Right atrium auricular region (tissue), 2 donors: ENCODE data around the gene EPOP. TPM values are rescaled to one million over a fixed set of nuclear protein-coding genes. Genes with fewer than 3 reads are reported as not detected.

Source experiments
- DNase-seq: peaks from one replicate; pipeline ENCODE4 v3.0.0-alpha.2; 2019; ENCODE audit warnings: low spot score
- H3K27ac ChIP-seq, 2 donors: fragments of 200-600 bp; sonication (generic); 1 replicate in 1 of 2; 2 replicates in 1 of 2; pipeline ENCODE4 v1.5.1; 2016 to 2019
- H3K27me3 ChIP-seq, 2 donors: fragments of 200-600 bp; sonication (generic); one replicate each; pipeline versions ENCODE4 v1.5.1 to v1.6.0; 2017 to 2019
- H3K36me3 ChIP-seq: fragments of 200-600 bp; sonication (generic); one replicate; pipeline ENCODE4 v1.5.1; 2016
- H3K4me1 ChIP-seq, 2 donors: fragments of 200-600 bp; sonication (generic); one replicate each; pipeline versions ENCODE4 v1.5.1 to v1.6.0; 2017 to 2019
- H3K4me3 ChIP-seq, 2 donors: fragments of 200-600 bp; sonication (generic); 1 replicate in 1 of 2; 2 replicates in 1 of 2; pipeline ENCODE4 v1.5.1; 2017 to 2019; ENCODE audit warnings: mild to moderate bottlenecking in 1 of 2, moderate library complexity in 1 of 2
- H3K9me3 ChIP-seq, 2 donors: fragments of 200-600 bp; sonication (generic); one replicate each; pipeline ENCODE4 v1.5.1; 2019
- CTCF ChIP-seq, 2 donors: fragments of 200-600 bp; sonication (generic); IDR thresholded peaks; one replicate each; pipeline ENCODE4 v1.5.1; 2019; ENCODE audit warnings: antibody characterized with exemption in 2 of 2
- total RNA-seq, 2 donors: library from RNA; depleted of rRNA; stranded (reverse); fragments of >200 nt; gene quantifications; one replicate each; pipeline ENCODE4 v1.1.0, GENCODE V29; 2016

EPOP gene
- total RNA-seq, 2 donors from 2014 or later: 0.70 to 3.1 TPM

GRCh38 chr17:38707678-38708351 lies 33.1 kb upstream of the EPOP start:
- no peak for DNase-seq
- TF ChIP-seq CTCF (IDR thresholded peaks at IDR 0.05): no peak
- Histone ChIP-seq H3K27me3 (no peaks in the 10 kb centered on the region), H3K9me3 (no peaks in the 10 kb centered on the region), H3K4me1 (peaks cover 0 to 65% of the 10 kb centered on the region in 2 donors), H3K36me3 (peaks cover 39% of the 10 kb centered on the region), H3K27ac (peak overlapping the region in 1 of 2 donors; percentile 93), H3K4me3 (no peak overlapping the region)

- H3K36me3 ChIP-seq: peaks cover 27% of the 10 kb centered on the region
- no peak for DNase-seq
- H3K4me1 ChIP-seq: peaks cover 0 to 59% of the 10 kb centered on the region in 2 donors
- H3K27me3 ChIP-seq: no peaks in the 10 kb centered on the region
- peak overlapping the region; percentile 93 to 95 for H3K27ac ChIP-seq
- TF ChIP-seq CTCF (IDR thresholded peaks at IDR 0.05): no peak
- peak overlapping the region; percentile 71 to 93 for H3K4me3 ChIP-seq
- no peaks in the 10 kb centered on the region for H3K9me3 ChIP-seq
Measured at GRCh38 chr17:38706505-38707216, 31.9 kb upstream of the EPOP start.

DNA sequence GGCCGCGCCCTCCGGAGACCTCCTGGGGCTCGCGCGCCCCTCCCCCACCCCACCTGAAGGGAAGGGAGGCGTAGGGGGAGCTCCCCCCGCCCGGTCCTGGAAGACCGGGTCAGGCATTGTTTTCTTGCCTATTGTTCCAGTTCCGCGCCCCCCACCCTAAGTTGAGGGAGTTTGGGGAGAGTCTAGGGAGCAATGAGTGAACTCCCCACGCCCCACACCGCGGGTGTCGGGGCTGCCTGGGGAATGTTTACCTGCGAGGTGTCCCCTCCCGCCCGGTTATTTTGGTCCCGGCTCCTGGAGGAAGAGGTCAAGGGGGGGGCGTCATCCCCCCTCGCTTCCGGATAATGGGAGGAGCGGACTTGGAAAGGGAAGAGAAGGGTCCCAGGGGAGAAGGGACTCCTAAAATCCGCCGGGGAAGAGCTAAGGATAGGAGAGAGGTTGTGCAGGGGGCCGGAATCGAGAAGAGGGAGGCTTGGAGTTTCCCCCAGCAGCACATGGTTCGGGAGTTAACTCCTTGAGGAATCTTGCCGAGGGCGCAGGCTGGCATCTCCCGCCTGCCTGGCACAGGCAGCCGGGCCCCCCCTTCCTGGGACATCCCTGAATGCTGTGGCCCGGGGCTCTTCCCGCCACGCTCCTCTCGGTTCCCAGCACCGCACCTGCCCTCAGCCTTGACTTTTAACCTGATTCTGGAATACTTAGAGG lies 31.2 kb upstream of the EPOP start:
- no peak for TF ChIP-seq CTCF (IDR thresholded peaks at IDR 0.05)
- peak; percentile 66 for DNase-seq

GRCh38 chr17:38705523-38705802 lies 30.7 kb upstream of the EPOP start:
- Histone ChIP-seq H3K4me3 (peak overlapping the region; percentile 71 to 93), H3K27me3 (no peaks in the 10 kb centered on the region), H3K4me1 (peaks cover 0 to 55% of the 10 kb centered on the region in 2 donors), H3K9me3 (no peaks in the 10 kb centered on the region), H3K27ac (peak overlapping the region; percentile 93 to 95), H3K36me3 (peaks cover 20% of the 10 kb centered on the region)
- DNase-seq: no peak
- TF ChIP-seq CTCF (IDR thresholded peaks at IDR 0.05): no peak

More for the DNA sequence above, 31.2 kb upstream of the EPOP start:
- H3K36me3 ChIP-seq: peaks cover 20% of the 10 kb centered on the region
- H3K27ac ChIP-seq: peak overlapping the region; percentile 93 to 95
- peak overlapping the region; percentile 71 to 93 for H3K4me3 ChIP-seq
- peaks cover 0 to 59% of the 10 kb centered on the region in 2 donors for H3K4me1 ChIP-seq
- no peaks in the 10 kb centered on the region for H3K27me3 ChIP-seq
- no peaks in the 10 kb centered on the region for H3K9me3 ChIP-seq

GRCh38 chr17:38704606-38705522 lies 30.1 kb upstream of the EPOP start, which contains the start of gene MLLT6:
MLLT6 (plus strand) TSS chr17:38705273; CDS start chr17:38705633, 360 bp downstream.
- H3K4me1 ChIP-seq: peaks cover 0 to 49% of the 10 kb centered on the region in 2 donors
- TF ChIP-seq CTCF (IDR thresholded peaks at IDR 0.05): no peak
- no peaks in the 10 kb centered on the region for H3K9me3 ChIP-seq
- peak; percentile 78 for DNase-seq
- H3K27ac ChIP-seq: peak within 1 kb of the TSS; percentile 93 to 95
- H3K4me3 ChIP-seq: peak within 1 kb of the TSS; percentile 71 to 93
- H3K36me3 ChIP-seq: peaks cover 18% of the 10 kb centered on the region
- H3K27me3 ChIP-seq: no peaks in the 10 kb centered on the region
